GM12865 (cell line): ENCODE results near the gene RAB31.
A peak's percentile ranks its signal among the peaks of the same experiment; 100 is the strongest.

ENCODE experiments used
- DNase-seq: peaks from one replicate; pipeline ENCODE4 v3.0.0; 2010; ENCODE audit warnings: low read depth
- H3K4me3 ChIP-seq: 2 replicates; pipeline ENCODE4 v1.5.1; 2011; ENCODE audit warnings: mild to moderate bottlenecking, low read depth, low read length, control low read depth
- CTCF ChIP-seq: IDR thresholded peaks from 2 replicates; pipeline ENCODE4 v1.5.1; 2011; ENCODE audit warnings: low read length, control low read depth, low read depth, inconsistent platforms; ENCODE audit not compliant: insufficient read depth; ENCODE audit errors: missing control alignments

Gene RAB31

GRCh38 chr18:9708057-9708433 is at the start of gene RAB31:
Gene RAB31, plus strand, starts transcription at chr18:9708301. Its CDS starts 105 bp downstream, at chr18:9708406.
- DNase-seq: peak; percentile 80
- TF ChIP-seq CTCF: no peak
- peak within 1 kb of the TSS; percentile 86 for H3K4me3 ChIP-seq

- no peak for DNase-seq
- no peak overlapping the region for H3K4me3 ChIP-seq
- TF ChIP-seq CTCF: no peak
These were observed 48.4 kb upstream of the RAB31 start for GRCh38 chr18:9659499-9660375.

GRCh38 chr18:9661564-9661963 is 46.5 kb upstream of the RAB31 start:
- no peak overlapping the region for H3K4me3 ChIP-seq
- no peak for TF ChIP-seq CTCF
- DNase-seq: no peak

- H3K4me3 ChIP-seq: no peak overlapping the region
- no peak for TF ChIP-seq CTCF
- DNase-seq: no peak
These were observed 44.7 kb upstream of the RAB31 start for GRCh38 chr18:9663377-9663776.

- DNase-seq: no peak
- no peak for TF ChIP-seq CTCF
- H3K4me3 ChIP-seq: no peak overlapping the region
These were observed 42.8 kb upstream of the RAB31 start for GRCh38 chr18:9665314-9665713.

GRCh38 chr18:9666548-9666947 is 41.6 kb upstream of the RAB31 start:
- no peak for DNase-seq
- TF ChIP-seq CTCF: no peak
- no peak overlapping the region for H3K4me3 ChIP-seq

GRCh38 chr18:9669016-9669415 is 39.1 kb upstream of the RAB31 start:
- DNase-seq: no peak
- no peak for TF ChIP-seq CTCF
- H3K4me3 ChIP-seq: no peak overlapping the region
